Upper lobe of left lung (tissue), 6 donors: ENCODE measurements around the gene RRP1B. TPM values are rescaled to one million over a fixed set of nuclear protein-coding genes. Genes with fewer than 3 reads are reported as not detected.
A peak's percentile ranks its signal among the peaks of the same experiment; 100 is the strongest.

Experiments
- ATAC-seq, 2 donors: fragments of 200-7000 bp; cut with Tn5 transposase; one replicate each; pipeline ENCODE4 v1.9.1; 2022; ENCODE audit warnings: mild to moderate bottlenecking in 2 of 2, moderate library complexity in 2 of 2; ENCODE audit not compliant: low FRiP score in 2 of 2
- DNase-seq, 2 donors: peaks; one replicate each; pipeline ENCODE4 v3.0.0-alpha.2; 2019 to 2020
- H3K27ac ChIP-seq, 4 donors: fragments of 200-600 bp; sonication (generic); one replicate each; pipeline ENCODE4 v1.5.1; 2016 to 2019
- H3K27me3 ChIP-seq, 4 donors: fragments of 200-600 bp; sonication (generic); one replicate each; pipeline ENCODE4 v1.5.1; 2017 to 2019
- H3K36me3 ChIP-seq, 4 donors: fragments of 200-600 bp; sonication (generic); one replicate each; pipeline ENCODE4 v1.5.1; 2016 to 2019
- H3K4me1 ChIP-seq, 4 donors: fragments of 200-600 bp; sonication (generic); one replicate each; pipeline ENCODE4 v1.5.1; 2018 to 2019
- H3K4me3 ChIP-seq, 4 donors: fragments of 200-600 bp; sonication (generic); one replicate each; pipeline ENCODE4 v1.5.1; 2017 to 2019; ENCODE audit warnings: mild to moderate bottlenecking in 2 of 4, moderate library complexity in 1 of 4
- H3K9me3 ChIP-seq, 4 donors: fragments of 200-600 bp; sonication (generic); one replicate each; pipeline ENCODE4 v1.5.1; 2018 to 2019
- EP300 ChIP-seq, 4 donors: sonication (generic); formaldehyde crosslinking; IDR thresholded peaks; one replicate each; pipeline ENCODE4 v1.5.1; 2017; ENCODE audit warnings: antibody characterized with exemption in 4 of 4, control low read depth in 2 of 4
- POLR2A ChIP-seq, 4 donors: fragments of 450-650 bp; IDR thresholded peaks; one replicate each; pipeline ENCODE4 v1.5.1; 2016 to 2017; ENCODE audit warnings: antibody characterized with exemption in 4 of 4, mild to moderate bottlenecking in 2 of 4
- POLR2AphosphoS5 ChIP-seq, 2 donors: sonication (generic); formaldehyde crosslinking; IDR thresholded peaks; one replicate each; pipeline ENCODE4 v1.5.1; 2017; ENCODE audit warnings: antibody characterized with exemption in 2 of 2
- WGBS, 2 donors: methylation state at CpG; one replicate each; pipeline ENCODE4 v1.1.5; 2017 to 2018; 5-methylcytosine and 5-hydroxymethylcytosine counted together
- total RNA-seq, 6 donors: library from RNA; depleted of rRNA in 4 of 6; stranded (reverse); fragments of >200 nt in 4 of 6; gene quantifications; one replicate each; pipeline versions ENCODE4 v1.1.0 to v1.2.1, GENCODE V29; 2016 to 2021
- TF ChIP-seq, protein P1 (sequence below), 6 experiments: fragments of 450-650 bp in 4 of 6; fragments of 200-600 bp in 2 of 6; sonication (generic) in 2 of 6; IDR thresholded peaks; one replicate each; pipeline ENCODE4 v1.5.1; 2016 to 2019; ENCODE audit warnings: antibody characterized with exemption in 6 of 6
- donor health status: DM: no; HTN: no; CAD: no; lungs with moderate emphysema.
- donor health status: DM: no; HTN: yes; CAD: no; lungs with severe emphysema.

RRP1B gene
- total RNA-seq, 6 donors from 2014 or later: 11.5 to 22.8 (median 19.7) TPM

DNA sequence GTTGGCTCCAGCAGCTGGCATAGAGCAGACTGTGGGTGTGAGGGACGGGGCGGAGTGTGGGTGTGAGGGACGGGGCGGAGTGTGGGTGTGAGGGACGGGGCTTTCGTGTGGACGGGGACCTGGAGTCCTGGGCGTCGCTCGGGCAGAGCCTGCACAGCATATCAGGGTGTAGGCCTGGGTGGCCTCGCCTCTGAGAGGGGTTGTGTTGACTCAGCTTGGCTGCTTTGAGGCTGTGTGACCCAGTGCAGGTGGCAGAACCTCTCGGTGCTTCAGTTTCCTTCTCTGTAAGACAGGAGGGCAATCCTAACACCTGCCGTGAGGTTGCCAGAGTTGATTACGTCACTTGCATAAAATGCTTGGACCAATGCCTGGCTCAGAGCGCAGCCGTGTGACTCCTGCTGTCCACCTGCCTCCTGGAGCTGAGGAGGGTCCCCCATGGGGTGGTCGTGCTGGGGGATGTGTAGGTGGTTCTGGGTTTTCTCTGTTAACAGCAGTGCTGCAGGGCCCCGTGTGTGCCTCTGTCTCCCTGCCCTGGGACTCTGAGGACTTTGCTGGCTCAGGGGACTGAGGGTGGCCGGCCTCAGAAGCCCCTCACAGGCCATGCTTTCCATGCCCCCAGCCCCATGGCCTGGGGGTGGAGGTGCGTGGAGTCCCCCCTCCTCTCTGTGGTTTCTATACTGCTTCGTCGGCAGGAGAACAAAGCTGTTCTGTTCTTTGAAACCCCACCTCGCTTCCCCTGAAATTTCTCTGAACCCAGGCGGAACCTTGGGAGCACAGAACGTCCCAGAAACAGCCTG is 75.0 kb downstream of the RRP1B start:
- 70 to 81% methylated on average over 16 to 25 of the region's 25 CpGs for WGBS, 2 donors
- peak; percentile 18 to 84 for ATAC-seq
- H3K9me3 ChIP-seq: no peaks in the 10 kb centered on the region
- H3K27me3 ChIP-seq: no peaks in the 10 kb centered on the region
- TF ChIP-seq POLR2AphosphoS5 (IDR thresholded peaks at IDR 0.05) (no peak), POLR2A (IDR thresholded peaks at IDR 0.05) (no peak), EP300 (IDR thresholded peaks at IDR 0.05) (peak in 1 of 4 donors; percentile 73)
- peaks cover 23 to 57% (median 39%) of the 10 kb centered on the region in 4 donors for H3K4me1 ChIP-seq
- peak overlapping the region; percentile 13 to 79 (median 66) for H3K27ac ChIP-seq
- no peak overlapping the region for H3K4me3 ChIP-seq
- DNase-seq: peak in 1 of 2 donors; percentile 71
- H3K36me3 ChIP-seq: peaks cover 0 to 36% (median 19%) of the 10 kb centered on the region in 4 donors

DNA sequence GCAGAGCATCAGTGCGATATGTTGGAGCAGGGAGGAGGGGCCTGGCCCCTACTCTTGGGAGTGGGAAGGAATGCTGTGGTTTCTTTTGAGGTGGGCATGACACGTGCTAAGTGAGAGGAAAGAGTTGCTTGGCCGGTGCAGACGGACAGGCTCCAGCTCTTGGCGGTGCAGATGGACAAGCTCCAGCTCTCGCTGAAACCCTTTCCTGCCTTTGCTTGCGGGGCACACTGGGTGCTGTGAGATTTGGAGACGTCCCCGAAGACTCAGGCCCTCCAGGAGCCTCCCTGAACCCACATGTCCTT is 75.5 kb downstream of the RRP1B start:
- 61 to 62% methylated on average over 9 of the region's 9 CpGs for WGBS, 2 donors

DNA sequence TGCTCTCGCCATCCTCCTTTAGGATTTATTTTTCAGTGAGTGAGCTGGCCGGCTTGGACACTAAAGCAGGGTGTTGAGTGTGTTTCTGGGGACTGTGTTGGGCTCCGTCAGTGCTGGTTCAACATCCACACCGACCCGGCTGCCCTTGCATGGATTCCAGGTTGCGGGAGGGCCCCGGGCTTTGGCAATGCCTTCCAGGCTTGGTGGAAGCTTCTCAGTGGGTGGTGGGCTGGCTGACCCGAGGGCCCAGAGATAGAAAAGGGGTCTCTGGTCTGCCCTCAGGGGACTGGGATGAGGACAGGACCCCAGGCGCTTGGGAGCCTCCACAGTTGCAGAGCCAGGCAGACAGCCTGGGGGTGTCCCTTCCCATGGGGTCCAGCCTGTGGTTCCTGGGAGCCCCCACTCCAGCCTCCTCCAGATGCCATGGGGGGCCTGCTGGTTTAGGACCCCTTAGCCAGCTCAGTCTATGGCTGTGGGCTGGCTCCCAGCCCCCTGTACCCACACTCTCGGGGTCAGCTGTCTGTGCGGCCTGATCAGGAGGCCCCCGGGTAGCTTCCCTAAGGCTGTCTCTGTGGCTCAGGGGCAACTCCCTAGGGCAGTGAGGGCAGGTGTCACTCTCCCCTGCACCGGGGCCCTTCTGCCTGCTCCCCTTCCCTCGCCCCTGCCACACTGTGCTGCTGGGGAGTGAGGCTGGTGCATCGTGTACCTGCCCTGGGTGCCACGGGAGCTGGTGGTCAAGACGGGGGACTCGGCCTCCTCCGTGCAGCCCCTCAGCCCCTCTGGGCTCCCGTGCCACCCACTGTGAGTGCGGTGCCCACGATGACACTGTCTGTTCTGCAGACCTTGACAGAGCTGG is 76.1 kb downstream of the RRP1B start:
- Histone ChIP-seq H3K27me3 (no peaks in the 10 kb centered on the region), H3K36me3 (peaks cover 0 to 37% (median 19%) of the 10 kb centered on the region in 4 donors), H3K4me1 (peaks cover 17 to 50% (median 34%) of the 10 kb centered on the region in 4 donors), H3K9me3 (no peaks in the 10 kb centered on the region), H3K4me3 (no peak overlapping the region), H3K27ac (peak overlapping the region; percentile 13 to 69 (median 60))
- ATAC-seq (no peak), DNase-seq (no peak)
- 86 to 88% methylated on average over 15 to 21 of the region's 22 CpGs for WGBS, 2 donors
- TF ChIP-seq POLR2AphosphoS5 (IDR thresholded peaks at IDR 0.05) (no peak), EP300 (IDR thresholded peaks at IDR 0.05) (no peak), POLR2A (IDR thresholded peaks at IDR 0.05) (no peak)
- TF ChIP-seq, protein P1, sequence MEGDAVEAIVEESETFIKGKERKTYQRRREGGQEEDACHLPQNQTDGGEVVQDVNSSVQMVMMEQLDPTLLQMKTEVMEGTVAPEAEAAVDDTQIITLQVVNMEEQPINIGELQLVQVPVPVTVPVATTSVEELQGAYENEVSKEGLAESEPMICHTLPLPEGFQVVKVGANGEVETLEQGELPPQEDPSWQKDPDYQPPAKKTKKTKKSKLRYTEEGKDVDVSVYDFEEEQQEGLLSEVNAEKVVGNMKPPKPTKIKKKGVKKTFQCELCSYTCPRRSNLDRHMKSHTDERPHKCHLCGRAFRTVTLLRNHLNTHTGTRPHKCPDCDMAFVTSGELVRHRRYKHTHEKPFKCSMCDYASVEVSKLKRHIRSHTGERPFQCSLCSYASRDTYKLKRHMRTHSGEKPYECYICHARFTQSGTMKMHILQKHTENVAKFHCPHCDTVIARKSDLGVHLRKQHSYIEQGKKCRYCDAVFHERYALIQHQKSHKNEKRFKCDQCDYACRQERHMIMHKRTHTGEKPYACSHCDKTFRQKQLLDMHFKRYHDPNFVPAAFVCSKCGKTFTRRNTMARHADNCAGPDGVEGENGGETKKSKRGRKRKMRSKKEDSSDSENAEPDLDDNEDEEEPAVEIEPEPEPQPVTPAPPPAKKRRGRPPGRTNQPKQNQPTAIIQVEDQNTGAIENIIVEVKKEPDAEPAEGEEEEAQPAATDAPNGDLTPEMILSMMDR (IDR thresholded peaks at IDR 0.05): no peak

More for the DNA sequence above, 75.5 kb downstream of the RRP1B start:
- Histone ChIP-seq H3K27me3 (no peaks in the 10 kb centered on the region), H3K4me3 (no peak overlapping the region), H3K36me3 (peaks cover 0 to 37% (median 19%) of the 10 kb centered on the region in 4 donors), H3K27ac (peak overlapping the region; percentile 13 to 79 (median 66)), H3K4me1 (peaks cover 18 to 52% (median 36%) of the 10 kb centered on the region in 4 donors), H3K9me3 (no peaks in the 10 kb centered on the region)
- peak; percentile 25 to 48 for TF ChIP-seq POLR2AphosphoS5 (IDR thresholded peaks at IDR 0.05)
- TF ChIP-seq, protein P1 (IDR thresholded peaks at IDR 0.05): no peak
- TF ChIP-seq POLR2A (IDR thresholded peaks at IDR 0.05): peak in 1 of 4 donors; percentile 17
- TF ChIP-seq EP300 (IDR thresholded peaks at IDR 0.05): peak in 1 of 4 donors; percentile 68
- ATAC-seq: peak; percentile 30 to 75
- peak in 1 of 2 donors; percentile 70 for DNase-seq

DNA sequence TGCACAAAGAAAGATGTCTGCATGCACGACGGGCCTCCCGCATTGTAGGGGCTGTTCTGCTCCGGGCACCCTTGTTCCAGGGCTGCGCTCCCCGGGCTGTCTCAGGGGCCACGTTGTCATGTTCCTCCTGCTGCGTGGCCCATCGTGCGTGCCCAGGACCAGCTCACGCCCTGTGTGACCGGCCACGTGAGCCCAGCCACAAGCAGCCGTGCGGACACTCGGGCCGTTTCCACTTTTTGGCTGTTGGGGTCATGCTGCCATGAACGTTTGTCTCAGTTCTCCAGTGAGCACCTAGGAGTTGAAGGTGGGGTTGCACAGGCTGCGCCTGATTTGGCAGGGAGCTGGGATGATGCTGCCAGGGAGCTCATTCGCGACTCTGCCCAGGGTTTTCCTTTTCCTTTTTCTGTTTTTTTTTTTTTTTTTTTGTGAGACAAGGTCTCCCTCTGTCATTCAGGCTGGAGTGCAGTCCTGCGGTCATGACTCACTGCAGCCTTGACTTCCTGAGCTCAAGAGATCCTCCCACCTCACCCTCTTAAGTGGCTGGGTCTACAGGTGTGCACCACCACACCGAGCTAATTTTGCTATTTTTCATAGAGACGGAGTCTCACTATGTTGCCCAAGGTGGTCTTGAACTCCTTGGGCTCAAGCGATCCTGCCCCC is 77.0 kb downstream of the RRP1B start:
- TF ChIP-seq, protein P1 (IDR thresholded peaks at IDR 0.05): no peak
- TF ChIP-seq POLR2AphosphoS5 (IDR thresholded peaks at IDR 0.05) (no peak), EP300 (IDR thresholded peaks at IDR 0.05) (no peak), POLR2A (IDR thresholded peaks at IDR 0.05) (no peak)
- no peak overlapping the region for H3K4me3 ChIP-seq
- no peaks in the 10 kb centered on the region for H3K27me3 ChIP-seq
- peaks cover 0 to 37% (median 19%) of the 10 kb centered on the region in 4 donors for H3K36me3 ChIP-seq
- no peaks in the 10 kb centered on the region for H3K9me3 ChIP-seq
- DNase-seq (no peak), ATAC-seq (no peak)
- WGBS, 2 donors: 90 to 92% methylated on average over 23 to 25 of the region's 25 CpGs
- peak overlapping the region in 1 of 4 donors; percentile 40 for H3K27ac ChIP-seq
- peaks cover 17 to 54% (median 32%) of the 10 kb centered on the region in 4 donors for H3K4me1 ChIP-seq
